ENCODE data around the gene IFNA7. TPM values are rescaled to one million over a fixed set of nuclear protein-coding genes. Genes with fewer than 3 reads are reported as not detected.
"Not testable (repeated sequence)": the region's sequence is repeated elsewhere in the genome, so short reads cannot be mapped to it uniquely, and the experiment has no call there.

Gene IFNA7
- total RNA-seq, 1 donor from 2014 or later, result not detected

DNA sequence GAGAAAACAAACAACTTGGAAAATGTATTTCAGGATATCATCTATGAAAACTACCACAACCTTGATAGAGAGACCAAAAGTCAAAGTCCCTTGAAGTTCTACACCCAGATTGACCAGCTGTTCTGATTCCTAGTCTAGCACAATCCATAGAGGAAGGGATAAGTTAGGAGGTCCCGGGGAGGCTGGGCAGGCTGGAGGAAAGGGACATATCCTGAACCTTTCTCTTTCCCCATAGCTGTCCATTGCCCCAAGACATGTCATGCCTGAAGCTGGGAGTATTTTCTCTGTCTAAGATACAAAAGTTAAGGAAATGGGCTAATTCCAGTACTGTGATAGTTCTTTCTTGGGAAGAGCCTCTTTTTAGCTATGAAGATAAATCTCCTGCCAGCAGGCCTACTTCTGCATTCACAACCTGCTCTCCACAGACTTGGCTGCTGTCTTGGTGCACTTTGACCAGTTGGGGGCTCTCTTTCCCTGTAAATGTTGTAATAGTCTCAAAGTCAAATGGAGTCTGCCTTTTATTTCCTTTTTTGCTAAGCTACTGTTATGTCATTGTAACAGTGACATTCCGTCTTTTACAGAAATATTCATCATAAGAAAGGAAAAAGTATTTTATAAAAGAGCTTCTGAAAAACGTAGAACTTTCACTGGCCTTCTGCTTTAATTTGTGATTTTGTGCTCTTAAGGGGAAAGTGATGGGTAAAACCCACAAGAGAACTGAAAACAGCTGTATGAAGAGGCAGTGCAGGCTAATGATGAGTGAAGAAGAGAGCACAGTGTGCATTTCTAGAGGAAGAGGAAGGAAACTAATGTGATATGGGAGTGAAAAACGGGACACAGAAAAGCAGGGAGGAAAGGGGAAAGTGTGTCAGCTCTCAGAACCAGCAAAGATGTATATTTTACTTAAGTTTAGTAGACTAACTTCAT, 18.9 kb downstream of the IFNA7 start:
- DNase-seq (ENCODE audit: low spot score), result not testable (repeated sequence)

DNA sequence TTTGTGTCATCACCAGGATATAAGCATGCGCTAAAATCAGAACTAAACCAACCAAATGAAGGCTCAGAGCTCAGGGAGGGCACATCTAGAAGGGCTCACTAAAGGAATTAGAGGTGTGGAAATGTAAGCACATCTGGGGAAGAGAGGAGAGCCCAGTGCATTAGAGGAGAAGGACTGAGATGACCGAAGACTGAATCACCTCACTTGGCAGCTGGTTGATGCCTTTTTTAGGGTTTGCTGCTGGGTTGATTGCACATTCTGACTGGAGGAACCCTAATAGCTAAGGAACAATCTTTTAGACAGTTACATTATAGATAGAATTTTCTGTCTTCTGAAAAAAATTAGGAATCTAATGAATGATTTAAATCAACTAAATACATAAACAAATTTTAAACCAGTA, 27.3 kb downstream of the IFNA7 start:
- DNase-seq (ENCODE audit: low spot score), result no peak

DNA sequence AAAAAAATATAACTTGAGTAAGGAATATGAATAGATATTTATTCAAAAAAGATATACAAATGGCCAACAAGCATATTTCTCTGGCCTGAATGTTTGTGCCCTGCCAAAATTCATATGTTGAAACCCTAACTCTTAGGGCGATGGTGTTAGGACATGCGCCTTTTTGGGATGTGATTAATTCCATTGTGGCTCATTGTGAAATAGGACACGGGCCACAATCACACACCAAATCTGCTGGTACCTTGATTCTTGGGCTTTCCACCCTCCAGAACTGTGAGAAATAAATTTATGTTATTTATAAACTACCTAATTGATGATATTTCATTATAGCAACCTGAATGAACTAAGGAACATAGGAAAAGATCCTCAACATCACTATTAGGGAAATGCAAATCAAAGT, 29.8 kb downstream of the IFNA7 start:
- DNase-seq (ENCODE audit: low spot score), result no peak

DNA sequence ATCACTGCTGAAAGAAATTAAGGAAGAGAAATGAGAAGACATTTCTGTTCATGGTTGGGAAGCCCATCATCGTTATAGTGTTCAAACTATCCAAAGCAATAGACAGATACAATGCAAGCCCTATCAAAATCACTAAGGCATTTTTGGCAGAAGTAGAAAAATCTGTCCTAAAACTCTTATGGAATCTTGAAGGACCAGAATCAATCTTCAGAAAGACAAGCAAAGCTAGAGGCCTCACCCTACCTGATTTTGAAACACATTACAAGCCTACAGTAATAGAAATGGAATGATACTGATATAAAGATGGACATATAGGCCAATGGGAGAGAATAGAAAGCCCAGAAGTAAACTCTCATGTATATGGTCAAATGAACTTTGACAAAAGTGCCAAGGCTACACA, 30.7 kb downstream of the IFNA7 start:
- DNase-seq (ENCODE audit: low spot score), result no peak

DNA sequence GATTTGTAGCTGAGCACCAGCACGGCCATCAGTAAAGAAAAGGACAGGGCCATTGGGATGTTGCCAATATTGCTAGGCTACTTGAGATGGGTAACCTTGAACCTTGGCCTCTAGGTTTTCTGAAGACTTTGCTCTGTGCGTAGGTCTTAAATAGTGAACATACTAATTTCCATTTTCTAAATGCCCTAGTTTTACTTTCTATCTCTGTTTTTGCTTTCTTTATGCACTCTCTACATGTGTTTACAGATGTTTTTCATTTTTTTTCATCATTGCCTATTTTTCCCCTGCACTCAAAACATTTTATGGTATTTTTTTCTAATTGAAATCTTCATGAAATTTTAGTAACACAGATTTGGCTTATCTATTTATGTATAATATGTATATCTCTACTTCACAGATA, 35.4 kb downstream of the IFNA7 start, which contains the start of gene IFNA21:
TSS of gene IFNA21 (minus strand) at position 101 of the 400 bp plus-strand sequence. CDS start at position 53, 48 bp downstream.
- not testable (repeated sequence) for DNase-seq (ENCODE audit: low spot score)

DNA sequence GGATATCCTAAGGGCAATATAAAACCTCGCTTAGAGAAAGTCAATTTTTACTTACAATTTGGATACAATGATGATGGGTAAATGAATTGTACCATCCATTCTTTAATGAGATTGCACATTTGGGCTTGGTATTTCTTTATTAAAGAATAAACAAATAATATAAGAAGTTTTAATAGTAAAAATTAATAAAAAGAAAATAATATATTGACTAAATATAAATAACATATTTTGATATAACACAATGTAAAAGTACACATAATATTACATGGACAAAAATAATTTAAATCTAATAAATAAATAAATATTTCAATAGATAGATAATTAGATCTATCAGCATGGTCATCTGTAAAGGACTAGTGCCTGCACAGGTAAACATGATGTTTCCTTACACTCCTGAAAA, 36.5 kb downstream of the IFNA7 start:
- no peak for DNase-seq (ENCODE audit: low spot score)

DNA sequence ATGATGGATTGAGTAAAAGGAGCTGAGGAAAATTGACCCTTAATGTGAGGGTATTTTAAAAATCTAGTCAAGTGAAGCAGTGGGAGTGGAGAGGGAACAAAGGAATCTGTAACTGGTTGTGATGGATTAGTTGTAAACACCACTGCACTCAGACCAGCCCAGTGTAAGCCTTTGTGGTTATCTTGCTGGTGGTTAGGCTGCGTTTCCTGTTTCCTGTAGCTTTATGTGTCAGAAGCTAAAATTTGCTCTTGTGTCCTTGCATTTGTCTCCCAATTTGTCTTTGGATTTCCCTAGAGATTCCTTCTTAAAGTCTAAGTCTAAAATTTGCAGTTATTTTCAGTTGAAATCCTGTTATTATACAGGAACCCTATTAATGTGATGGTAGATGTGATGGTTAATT, 41.8 kb downstream of the IFNA7 start:
- no peak for DNase-seq (ENCODE audit: low spot score)

DNA sequence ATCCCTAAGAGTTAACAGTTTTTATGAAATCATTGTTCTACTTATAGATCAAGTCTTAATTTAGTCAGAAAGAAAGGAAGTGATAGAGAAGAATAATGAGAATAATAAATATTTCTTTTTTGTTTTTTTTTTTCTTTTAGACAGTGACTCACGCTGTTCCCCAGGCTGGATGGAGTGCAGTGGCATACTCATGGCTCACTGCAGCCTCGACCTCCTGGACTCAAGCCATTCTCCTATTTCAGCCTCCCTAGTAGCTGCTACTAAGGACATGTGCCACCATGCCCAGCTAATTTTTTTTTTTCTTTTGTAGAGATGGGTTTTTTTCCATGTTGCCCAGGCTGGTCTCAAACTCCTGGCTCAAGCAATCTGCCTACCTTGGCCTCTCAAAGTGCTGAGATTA, 46.5 kb downstream of the IFNA7 start:
- no peak for DNase-seq (ENCODE audit: low spot score)

DNA sequence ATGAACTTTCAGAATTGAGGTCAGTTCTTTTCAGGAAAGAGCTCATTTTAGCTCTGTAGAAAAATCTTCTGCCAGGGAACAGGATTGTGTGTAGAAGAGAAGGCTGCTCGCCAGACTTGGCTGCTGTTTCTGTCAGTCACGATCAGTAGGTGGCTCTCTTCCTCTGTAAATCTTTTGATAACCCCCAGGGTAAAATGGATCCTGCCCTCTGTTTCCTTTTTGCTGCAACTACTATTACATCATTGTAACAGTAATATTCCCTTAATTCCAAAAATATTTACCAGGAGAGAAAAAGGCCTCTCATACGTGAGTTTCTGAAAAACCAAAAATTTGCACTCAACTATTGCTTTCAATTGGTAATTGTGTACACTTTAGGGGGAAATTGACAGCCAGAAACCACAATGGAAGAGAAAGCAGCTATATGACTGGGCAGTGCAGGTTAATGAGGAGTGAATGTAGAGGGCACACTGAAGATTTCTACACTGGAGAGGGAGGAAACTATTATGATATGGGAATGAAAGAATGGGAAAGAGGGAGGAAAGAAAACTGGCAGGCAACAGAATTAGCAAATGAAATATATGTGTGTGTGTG, 47.9 kb downstream of the IFNA7 start:
- DNase-seq (ENCODE audit: low spot score), result no peak

DNA sequence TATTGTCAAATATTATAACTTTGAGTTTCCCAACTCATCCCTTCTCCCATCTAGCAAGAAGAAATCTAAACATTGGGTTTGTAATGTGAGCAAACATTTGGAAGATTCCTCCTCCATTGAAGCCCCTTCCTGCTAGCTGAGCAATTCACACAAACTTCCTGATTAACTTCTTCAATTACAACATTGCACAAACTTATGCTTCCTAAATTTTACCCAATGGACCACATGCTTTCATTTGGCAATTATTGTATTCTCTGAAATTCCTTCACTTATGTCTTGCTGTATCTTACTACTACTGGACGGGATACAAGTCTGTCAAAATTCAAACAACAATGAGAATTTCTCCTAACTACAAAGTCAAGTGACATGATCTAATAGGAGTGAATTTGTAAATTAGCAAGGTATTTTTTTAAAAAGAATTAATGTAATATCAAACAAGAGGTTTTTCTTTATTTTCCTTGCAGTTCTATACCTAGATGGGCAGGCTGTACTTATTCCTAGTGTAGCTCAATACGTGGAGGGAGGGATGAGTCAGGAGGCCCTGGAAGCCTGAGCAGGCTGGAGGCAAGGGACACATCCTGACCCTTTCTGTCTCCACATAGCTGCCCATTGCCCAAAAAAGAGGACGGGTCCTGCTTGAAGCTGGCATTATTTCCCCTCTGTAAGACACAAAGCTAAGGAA, 48.5 kb downstream of the IFNA7 start:
- no peak for DNase-seq (ENCODE audit: low spot score)

Other genes with a start within 250 kb of the IFNA7 start
- gene HACD4, start 170.6 kb downstream of the IFNA7 start, total RNA-seq, result 2.2 TPM
- not detected for gene IFNB1, start 124.3 kb downstream of the IFNA7 start, total RNA-seq
- gene IFNW1, start 60.4 kb downstream of the IFNA7 start, total RNA-seq, result not detected
- not detected for gene IFNA21, start 35.5 kb downstream of the IFNA7 start, total RNA-seq
- not detected for gene IFNA4, start 14.6 kb downstream of the IFNA7 start, total RNA-seq
- not detected for gene IFNA10, start 4.9 kb upstream of the IFNA7 start, total RNA-seq
- gene IFNA16, start 15.1 kb upstream of the IFNA7 start, total RNA-seq, result not detected
- gene IFNA17, start 26.0 kb upstream of the IFNA7 start, total RNA-seq, result not detected
- not detected for gene IFNA14, start 37.8 kb upstream of the IFNA7 start, total RNA-seq
- not detected for gene IFNA5, start 103.1 kb upstream of the IFNA7 start, total RNA-seq
- 17.8 TPM for gene KLHL9, start 133.2 kb upstream of the IFNA7 start, total RNA-seq
- gene IFNA6, start 148.7 kb upstream of the IFNA7 start, total RNA-seq, result not detected
- gene IFNA13, start 165.9 kb upstream of the IFNA7 start, total RNA-seq, result not detected
- gene IFNA2, start 183.2 kb upstream of the IFNA7 start, total RNA-seq, result not detected
- not detected for gene IFNA8, start 206.9 kb upstream of the IFNA7 start, total RNA-seq
- gene IFNA1, start 238.2 kb upstream of the IFNA7 start, total RNA-seq, result not detected